Memory B cell (primary cell): ENCODE data around the gene SMIM5.

Experiments used
- ATAC-seq: fragments of 150-1000 bp; cut with Tn5 transposase; 2 replicates; pipeline ENCODE4 v1.10.0; 2021; ENCODE audit warnings: low read depth, mild to moderate bottlenecking, moderate library complexity
- DNase-seq, 2 donors: peaks; one replicate each; pipeline ENCODE4 v3.0.0; 2022; ENCODE audit warnings: low spot score in 2 of 2
- H3K27ac Mint-ChIP-seq: one replicate; pipeline ENCODE4 v1.8.0; 2022; ENCODE audit warnings: mild to moderate bottlenecking, moderate library complexity, mixed read lengths
- H3K27me3 Mint-ChIP-seq: one replicate; pipeline ENCODE4 v1.8.0; 2022; ENCODE audit warnings: mixed read lengths
- H3K36me3 Mint-ChIP-seq: one replicate; pipeline ENCODE4 v1.8.0; 2022; ENCODE audit warnings: mild to moderate bottlenecking, mixed read lengths
- H3K4me1 Mint-ChIP-seq: one replicate; pipeline ENCODE4 v1.8.0; 2022; ENCODE audit warnings: mixed read lengths
- H3K4me3 Mint-ChIP-seq: one replicate; pipeline ENCODE4 v1.8.0; 2022; ENCODE audit warnings: mild to moderate bottlenecking, moderate library complexity, mixed read lengths
- H3K9me3 Mint-ChIP-seq: one replicate; pipeline ENCODE4 v1.8.0; 2022; ENCODE audit warnings: mixed read lengths

SMIM5 gene

DNA sequence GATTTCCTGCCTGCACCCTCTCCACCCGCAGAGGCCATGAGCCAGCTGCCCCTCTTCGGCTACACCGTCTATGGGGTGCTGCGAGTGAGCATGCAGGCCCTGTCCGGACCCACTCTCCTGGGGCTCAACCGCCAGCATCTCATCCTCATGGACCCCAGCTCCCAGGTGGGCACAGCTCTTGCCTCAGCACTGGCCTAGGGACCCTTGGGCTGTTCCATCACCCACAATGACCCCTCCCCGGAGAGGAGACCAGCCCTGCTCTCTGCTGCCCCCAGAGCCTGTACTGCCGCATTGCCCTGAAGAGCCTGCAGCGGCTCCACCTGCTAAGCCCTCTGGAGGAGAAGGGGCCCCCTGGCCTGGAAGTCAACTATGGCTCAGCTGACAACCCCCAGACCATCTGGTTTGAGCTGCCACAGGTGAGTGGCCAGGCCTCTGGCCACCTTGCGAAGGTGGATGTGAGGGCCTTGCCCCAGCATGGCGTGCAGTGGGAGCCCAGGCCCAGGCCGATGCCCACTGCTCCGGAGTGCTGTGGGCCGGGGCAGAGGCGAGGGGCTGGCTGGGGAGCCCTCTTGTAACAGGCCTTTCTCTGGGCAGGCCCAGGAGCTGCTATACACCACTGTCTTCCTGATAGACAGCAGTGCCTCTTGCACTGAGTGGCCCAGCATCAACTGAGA, 7.3 kb upstream of the SMIM5 start:
- Mint-ChIP-seq H3K27me3 (no peaks in the 10 kb centered on the region), H3K4me1 (no peaks in the 10 kb centered on the region), H3K27ac (no peak overlapping the region), H3K9me3 (no peaks in the 10 kb centered on the region), H3K4me3 (no peak overlapping the region), H3K36me3 (peaks cover 1% of the 10 kb centered on the region)
- ATAC-seq, result peak; percentile 77
- peak in 1 of 2 donors; percentile 18 for DNase-seq

DNA sequence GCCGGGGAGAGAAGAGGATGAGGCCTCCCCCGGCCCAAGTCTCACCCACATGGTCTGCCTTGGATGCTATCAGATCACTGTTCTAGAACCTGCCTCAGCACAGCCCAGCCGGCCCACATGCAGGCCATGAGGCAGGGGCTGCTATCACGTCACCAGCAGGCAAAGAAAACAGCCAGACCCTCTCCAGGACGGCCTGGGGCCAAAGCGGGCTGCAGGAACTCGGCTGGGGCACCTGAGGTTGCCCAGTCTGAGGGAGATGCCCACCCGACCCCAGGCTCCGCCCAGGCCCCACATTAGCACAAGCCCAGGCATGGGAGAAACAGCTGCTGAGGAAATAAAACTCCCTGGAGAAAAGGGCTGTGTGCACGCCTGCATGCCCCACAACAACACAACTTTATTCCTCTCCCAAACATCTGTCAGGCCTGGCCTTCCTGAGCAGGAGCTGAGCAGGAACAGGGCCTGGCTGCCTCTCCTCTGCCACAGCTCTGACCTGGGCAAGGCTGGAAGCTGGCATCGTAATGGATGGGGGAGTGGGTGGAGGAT, 6.7 kb upstream of the SMIM5 start:
- H3K27ac Mint-ChIP-seq, result no peak overlapping the region
- DNase-seq, result no peak
- H3K4me3 Mint-ChIP-seq, result no peak overlapping the region
- peaks cover 1% of the 10 kb centered on the region for H3K36me3 Mint-ChIP-seq
- H3K27me3 Mint-ChIP-seq, result no peaks in the 10 kb centered on the region
- no peaks in the 10 kb centered on the region for H3K4me1 Mint-ChIP-seq
- no peak for ATAC-seq
- H3K9me3 Mint-ChIP-seq, result no peaks in the 10 kb centered on the region

DNA sequence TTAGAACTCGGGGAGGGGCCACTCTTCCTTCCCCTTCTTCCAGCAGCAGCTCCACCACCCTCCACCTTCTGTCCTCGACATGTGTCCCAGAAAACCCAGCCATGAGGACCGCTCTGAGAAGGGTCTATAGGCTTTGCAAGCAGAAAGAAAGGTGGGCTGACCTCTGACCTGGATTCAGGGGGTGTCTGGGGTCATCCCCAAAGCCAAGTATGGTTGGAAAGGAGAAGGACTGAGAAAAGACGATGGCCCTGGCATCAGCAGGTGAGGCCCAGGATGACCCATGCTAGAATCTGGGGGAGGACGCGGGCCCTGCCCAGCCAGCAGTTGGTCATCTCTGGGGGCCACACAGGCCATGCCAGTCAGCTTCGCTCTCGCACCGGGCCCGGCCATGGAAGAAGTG, 6.1 kb upstream of the SMIM5 start:
- Mint-ChIP-seq H3K27ac (no peak overlapping the region), H3K27me3 (no peaks in the 10 kb centered on the region), H3K36me3 (peaks cover 1% of the 10 kb centered on the region), H3K4me3 (no peak overlapping the region), H3K4me1 (no peaks in the 10 kb centered on the region), H3K9me3 (no peaks in the 10 kb centered on the region)
- DNase-seq (no peak), ATAC-seq (no peak)

GRCh38 chr17:75628425-75628824, 4.8 kb upstream of the SMIM5 start:
- DNase-seq, result no peak
- Mint-ChIP-seq H3K36me3 (peaks cover 1% of the 10 kb centered on the region), H3K27me3 (no peaks in the 10 kb centered on the region), H3K9me3 (no peaks in the 10 kb centered on the region), H3K27ac (no peak overlapping the region), H3K4me1 (no peaks in the 10 kb centered on the region), H3K4me3 (no peak overlapping the region)
- no peak for ATAC-seq

- peaks cover 1% of the 10 kb centered on the region for H3K36me3 Mint-ChIP-seq
- DNase-seq (no peak), ATAC-seq (no peak)
- H3K27me3 Mint-ChIP-seq, result no peaks in the 10 kb centered on the region
- no peak overlapping the region for H3K4me3 Mint-ChIP-seq
- peaks cover 2% of the 10 kb centered on the region for H3K4me1 Mint-ChIP-seq
- H3K27ac Mint-ChIP-seq, result no peak overlapping the region
- no peaks in the 10 kb centered on the region for H3K9me3 Mint-ChIP-seq
Measured at GRCh38 chr17:75629157-75629556, 4.1 kb upstream of the SMIM5 start.

GRCh38 chr17:75630071-75630917, 2.9 kb upstream of the SMIM5 start:
- ATAC-seq (no peak), DNase-seq (no peak)
- no peaks in the 10 kb centered on the region for H3K9me3 Mint-ChIP-seq
- no peak overlapping the region for H3K4me3 Mint-ChIP-seq
- peaks cover 1% of the 10 kb centered on the region for H3K36me3 Mint-ChIP-seq
- peaks cover 2% of the 10 kb centered on the region for H3K4me1 Mint-ChIP-seq
- no peak overlapping the region for H3K27ac Mint-ChIP-seq
- no peaks in the 10 kb centered on the region for H3K27me3 Mint-ChIP-seq

GRCh38 chr17:75631353-75631752, 1.9 kb upstream of the SMIM5 start:
- no peaks in the 10 kb centered on the region for H3K9me3 Mint-ChIP-seq
- DNase-seq (no peak), ATAC-seq (no peak)
- H3K27me3 Mint-ChIP-seq, result no peaks in the 10 kb centered on the region
- no peak overlapping the region for H3K4me3 Mint-ChIP-seq
- H3K4me1 Mint-ChIP-seq, result peaks cover 2% of the 10 kb centered on the region
- H3K27ac Mint-ChIP-seq, result no peak overlapping the region
- peaks cover 1% of the 10 kb centered on the region for H3K36me3 Mint-ChIP-seq

DNA sequence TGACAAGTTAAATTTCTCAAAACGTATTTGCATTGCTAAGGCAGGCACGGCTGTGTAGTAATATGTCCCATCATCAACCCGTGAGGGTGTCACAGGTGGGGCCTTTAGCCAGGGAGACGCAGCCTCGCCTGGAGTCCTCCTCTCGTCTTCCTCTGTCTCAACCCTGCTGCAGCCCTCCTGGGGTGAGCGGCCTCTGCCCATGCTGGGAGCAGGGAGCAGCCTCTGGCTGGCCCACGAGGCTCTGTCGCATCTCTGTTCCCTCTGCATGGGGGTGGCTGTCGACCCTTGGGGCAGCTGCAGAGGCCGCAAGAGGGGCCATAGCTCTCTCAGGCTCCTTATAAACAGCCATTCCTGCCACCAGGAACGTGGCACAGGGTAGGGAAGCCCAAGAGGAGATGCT, 806 bp upstream of the SMIM5 start:
- no peak overlapping the region for H3K4me3 Mint-ChIP-seq
- ATAC-seq, result no peak
- no peaks in the 10 kb centered on the region for H3K9me3 Mint-ChIP-seq
- H3K27me3 Mint-ChIP-seq, result no peaks in the 10 kb centered on the region
- no peak overlapping the region for H3K27ac Mint-ChIP-seq
- no peak for DNase-seq
- H3K36me3 Mint-ChIP-seq, result peaks cover 1% of the 10 kb centered on the region
- H3K4me1 Mint-ChIP-seq, result peaks cover 2% of the 10 kb centered on the region

DNA sequence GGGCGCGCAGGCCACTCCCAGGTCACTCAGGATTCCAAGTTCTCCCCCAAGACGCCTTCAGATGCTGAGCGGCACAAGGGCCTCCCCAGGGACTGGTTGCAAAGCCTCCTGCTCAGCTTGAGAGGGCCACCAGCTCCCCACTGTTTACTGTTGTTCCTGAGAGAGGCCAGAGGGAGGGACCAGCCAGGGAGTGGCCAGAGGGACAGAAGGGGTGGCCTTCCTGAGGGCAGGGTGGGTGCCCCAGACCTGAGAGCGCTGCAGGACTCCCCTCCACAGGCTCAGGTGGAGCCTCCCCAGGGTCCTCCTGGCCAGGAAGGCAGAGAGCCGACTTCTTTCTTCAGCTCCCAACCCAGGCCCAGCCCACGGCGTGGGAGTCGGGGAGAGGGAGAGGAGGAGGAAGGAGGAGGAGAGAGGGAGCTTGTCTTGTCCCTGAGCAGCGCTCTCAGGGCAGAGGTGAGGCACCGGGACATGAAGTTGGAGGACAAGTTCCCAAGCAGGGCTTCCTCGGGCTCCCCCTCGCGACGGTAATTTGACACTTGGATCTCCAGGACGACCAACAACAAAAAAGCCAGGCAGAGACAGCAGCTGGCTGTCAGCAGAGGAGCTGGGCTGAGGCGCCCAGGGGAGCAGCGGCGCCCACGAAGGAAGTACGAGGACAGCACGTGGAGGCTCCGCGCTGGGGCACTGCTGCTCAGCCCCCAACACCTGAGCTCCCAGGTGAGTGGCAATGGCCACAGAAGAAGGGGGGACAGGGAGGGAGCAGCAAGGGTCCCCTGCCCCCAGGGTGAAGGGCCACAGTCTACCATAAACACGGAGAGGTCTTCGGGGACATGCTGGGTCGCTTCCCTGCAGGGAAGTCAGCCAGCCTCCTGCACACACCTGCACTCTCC, 497 bp downstream of the SMIM5 start:
- H3K9me3 Mint-ChIP-seq, result no peaks in the 10 kb centered on the region
- peaks cover 2% of the 10 kb centered on the region for H3K36me3 Mint-ChIP-seq
- peaks cover 2% of the 10 kb centered on the region for H3K4me1 Mint-ChIP-seq
- H3K27ac Mint-ChIP-seq, result no peak overlapping the region
- no peak overlapping the region for H3K4me3 Mint-ChIP-seq
- H3K27me3 Mint-ChIP-seq, result no peaks in the 10 kb centered on the region
- peak; percentile 49 for ATAC-seq
- DNase-seq, result peak; percentile 30 to 44

- ATAC-seq (no peak), DNase-seq (no peak)
- Mint-ChIP-seq H3K36me3 (peaks cover 2% of the 10 kb centered on the region), H3K27me3 (no peaks in the 10 kb centered on the region), H3K4me3 (no peak overlapping the region), H3K9me3 (no peaks in the 10 kb centered on the region), H3K27ac (no peak overlapping the region), H3K4me1 (peaks cover 2% of the 10 kb centered on the region)
Measured at GRCh38 chr17:75634376-75634740, 1.1 kb downstream of the SMIM5 start.

- ATAC-seq, result no peak
- no peaks in the 10 kb centered on the region for H3K9me3 Mint-ChIP-seq
- DNase-seq, result no peak
Measured at GRCh38 chr17:75634754-75635609, 1.7 kb downstream of the SMIM5 start.

DNA sequence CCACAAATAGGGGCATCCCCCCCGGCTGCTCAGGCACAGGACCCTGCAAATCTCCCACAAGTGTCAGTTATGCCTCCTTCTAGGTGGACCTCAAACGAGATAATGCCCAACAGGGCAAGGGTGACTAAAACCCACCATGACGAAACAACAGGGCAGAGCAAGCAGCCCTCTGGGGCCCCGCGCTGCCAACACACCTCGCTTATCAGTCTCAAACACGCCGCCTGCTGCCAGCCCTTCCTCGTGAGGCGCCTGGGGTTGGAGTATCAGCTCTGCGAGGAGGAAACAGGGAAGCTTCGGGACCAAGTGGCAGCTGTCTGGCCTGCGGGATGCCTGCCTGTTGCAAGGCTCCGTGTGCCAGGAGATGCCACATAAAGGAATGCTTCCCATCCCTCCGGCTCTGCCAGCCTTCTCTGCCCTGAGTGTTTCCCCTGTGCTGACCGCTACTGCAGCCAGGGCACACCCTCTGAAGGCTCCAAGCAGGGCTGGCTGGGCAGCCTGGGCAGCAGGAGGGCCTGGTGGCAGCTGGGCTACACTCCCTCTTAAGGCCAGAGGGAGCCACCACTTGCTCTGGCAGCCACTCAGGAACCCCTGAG, 2.5 kb downstream of the SMIM5 start:
- Mint-ChIP-seq H3K9me3 (no peaks in the 10 kb centered on the region), H3K36me3 (peaks cover 2% of the 10 kb centered on the region), H3K27ac (no peak overlapping the region)

More at GRCh38 chr17:75634754-75635609, 1.7 kb downstream of the SMIM5 start:
- Mint-ChIP-seq H3K4me3 (no peak overlapping the region), H3K27ac (no peak overlapping the region), H3K27me3 (no peaks in the 10 kb centered on the region), H3K4me1 (peaks cover 2% of the 10 kb centered on the region), H3K36me3 (peaks cover 2% of the 10 kb centered on the region)

More for the DNA sequence above, 2.5 kb downstream of the SMIM5 start:
- DNase-seq (no peak), ATAC-seq (no peak)
- Mint-ChIP-seq H3K27me3 (no peaks in the 10 kb centered on the region), H3K4me1 (peaks cover 2% of the 10 kb centered on the region), H3K4me3 (no peak overlapping the region)
